Measurements from ENCODE around the gene DDX47.
A peak's percentile ranks its signal among the peaks of the same experiment; 100 is the strongest.
"Not testable (repeated sequence)": the region's sequence is repeated elsewhere in the genome, so short reads cannot be mapped to it uniquely, and the experiment has no call there.

Gene DDX47

GRCh38 chr12:12823300-12823699 lies 10.2 kb downstream of the DDX47 start:
- no peak for DNase-seq (ENCODE audit: low spot score)

- DNase-seq (ENCODE audit: low spot score), result no peak
Observed at GRCh38 chr12:12823811-12824210, 10.7 kb downstream of the DDX47 start.

DNA sequence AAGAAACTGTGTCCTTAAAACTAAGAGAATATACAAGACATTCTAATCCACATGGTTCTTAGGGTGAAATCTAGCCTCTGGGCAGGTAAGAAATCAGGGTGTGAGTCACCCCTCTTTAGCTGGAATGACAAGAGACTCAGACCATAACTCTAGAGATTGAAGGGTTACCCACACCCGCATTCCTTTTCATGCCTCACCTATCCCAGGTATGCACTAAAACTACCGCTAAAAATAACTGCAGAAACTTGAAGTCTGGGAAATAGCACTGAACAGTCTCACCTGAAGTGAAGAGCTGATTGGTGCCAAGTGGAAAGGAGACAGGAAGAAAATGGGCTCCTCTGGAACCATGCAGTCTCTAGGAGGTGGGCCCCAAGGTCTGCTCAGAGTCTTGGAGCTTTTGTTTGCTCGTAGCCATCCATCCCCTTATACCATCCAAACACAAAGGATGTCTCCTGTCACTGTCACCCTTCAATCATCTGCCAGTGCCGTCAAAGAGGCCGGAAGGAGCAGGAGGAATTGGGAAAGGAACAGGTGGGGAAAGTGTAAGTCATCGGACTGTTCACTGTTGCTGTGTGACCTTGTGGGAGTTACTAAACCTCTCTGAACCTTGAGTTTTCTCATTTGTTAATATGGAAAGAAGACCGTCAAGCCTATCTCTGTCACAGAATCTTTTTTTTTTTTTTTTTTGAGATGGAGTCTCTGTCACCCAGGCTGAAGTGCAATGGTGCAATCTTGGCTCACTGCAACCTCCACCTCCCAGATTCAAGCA lies 22.4 kb downstream of the DDX47 start:
- DNase-seq (ENCODE audit: low spot score), result no peak

DNA sequence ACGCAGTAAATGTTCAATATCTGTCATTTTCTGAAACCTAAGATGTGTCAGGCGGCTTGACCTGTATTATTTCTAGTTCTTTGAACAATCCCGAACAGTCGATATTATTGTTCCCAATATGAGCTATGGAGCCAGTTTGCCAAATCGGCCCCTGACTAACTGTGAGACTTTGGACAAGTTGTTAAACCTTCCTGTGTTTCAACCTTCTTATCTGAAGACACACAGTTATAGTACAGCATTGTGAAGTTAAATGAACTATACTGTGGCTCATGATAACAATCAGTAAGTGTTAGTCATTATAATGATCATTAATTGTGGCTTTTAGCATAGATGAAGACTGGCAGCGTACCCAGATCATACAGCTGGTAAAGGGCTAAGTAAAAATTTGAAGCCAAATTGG lies 23.4 kb downstream of the DDX47 start:
- no peak for DNase-seq (ENCODE audit: low spot score)

DNA sequence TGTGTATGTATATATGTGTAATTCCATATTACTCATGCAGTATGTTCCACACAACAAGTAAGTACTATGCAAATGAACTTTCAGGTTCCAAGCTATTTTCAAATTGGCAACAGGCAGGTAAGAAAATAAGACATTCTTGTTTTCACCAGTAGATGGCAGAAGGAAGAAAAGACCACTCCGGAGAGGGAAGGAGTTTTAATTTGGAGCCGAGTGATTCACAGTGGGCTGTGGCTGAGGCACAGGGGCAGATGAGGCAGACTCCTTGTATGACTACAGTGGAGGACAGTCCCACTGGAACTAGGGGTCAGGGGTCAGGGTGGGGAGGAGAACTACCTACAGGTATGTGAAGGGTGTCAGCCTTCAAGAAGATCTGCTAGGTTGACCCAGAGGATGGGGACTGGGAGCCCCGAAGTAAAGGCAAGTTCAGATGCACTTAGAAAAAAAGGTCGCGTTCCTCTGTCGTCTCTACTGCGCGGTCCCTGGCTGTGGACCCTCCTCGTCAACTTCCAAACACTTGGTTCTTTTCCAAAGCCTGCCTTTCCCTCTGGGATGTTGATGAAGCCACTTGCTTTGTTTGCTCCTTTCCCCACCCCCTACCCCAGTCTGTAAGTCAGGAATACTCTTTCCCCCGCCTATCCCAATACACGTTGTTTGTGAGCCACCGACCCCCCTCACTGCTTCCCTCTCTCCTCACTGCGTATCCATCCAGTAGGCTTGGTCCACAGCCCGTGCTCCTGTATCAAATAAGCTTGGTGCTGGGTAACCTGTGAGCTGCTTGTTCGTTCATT lies 24.1 kb downstream of the DDX47 start:
- peak; percentile 62 for DNase-seq (ENCODE audit: low spot score)

- DNase-seq (ENCODE audit: low spot score), result no peak
Observed at GRCh38 chr12:12837813-12838153, 24.6 kb downstream of the DDX47 start.

DNA sequence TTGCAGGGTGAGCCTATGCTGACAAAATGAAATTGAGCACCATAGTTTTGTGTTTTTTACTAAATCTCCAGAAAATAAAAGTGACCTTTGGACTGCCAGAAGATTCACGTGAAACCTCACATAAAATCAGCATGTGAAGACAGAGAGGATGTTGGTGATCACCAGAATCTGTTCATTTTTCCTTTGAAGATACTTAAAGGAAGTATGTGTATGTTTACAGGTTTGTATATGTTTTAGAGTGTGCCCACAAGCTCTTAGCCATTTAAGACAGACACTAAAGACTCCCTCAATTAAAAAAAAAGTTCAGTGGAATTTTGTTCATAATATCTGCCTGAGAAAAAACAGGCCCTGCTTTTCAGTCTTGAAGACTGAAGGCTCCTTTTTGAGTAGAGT lies 25.9 kb downstream of the DDX47 start:
- DNase-seq (ENCODE audit: low spot score), result no peak

DNA sequence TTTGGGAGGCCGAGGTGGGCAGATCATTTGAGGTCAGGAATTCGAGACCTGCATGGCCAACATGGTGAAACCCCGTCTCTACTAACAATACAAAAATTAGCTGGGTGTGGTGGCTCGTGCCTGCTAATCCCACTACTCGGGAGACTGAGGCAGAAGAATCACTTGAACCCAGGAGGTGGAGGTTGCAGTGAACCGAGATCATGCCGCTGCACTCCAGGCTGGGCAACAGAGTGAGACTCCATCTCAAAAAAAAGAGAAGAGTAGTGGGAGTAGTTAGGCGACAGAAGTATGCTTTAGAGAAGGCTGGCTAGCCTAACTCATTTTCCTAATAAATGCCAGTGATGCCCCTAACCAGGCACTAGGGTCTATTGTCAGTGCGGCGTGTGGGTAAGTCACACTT lies 26.3 kb downstream of the DDX47 start:
- not testable (repeated sequence) for DNase-seq (ENCODE audit: low spot score)

GRCh38 chr12:12839873-12840579 lies 26.9 kb downstream of the DDX47 start:
- DNase-seq (ENCODE audit: low spot score), result no peak

GRCh38 chr12:12840580-12840899 lies 27.4 kb downstream of the DDX47 start:
- no peak for DNase-seq (ENCODE audit: low spot score)

GRCh38 chr12:12841428-12841827 lies 28.3 kb downstream of the DDX47 start:
- not testable (repeated sequence) for DNase-seq (ENCODE audit: low spot score)

DNA sequence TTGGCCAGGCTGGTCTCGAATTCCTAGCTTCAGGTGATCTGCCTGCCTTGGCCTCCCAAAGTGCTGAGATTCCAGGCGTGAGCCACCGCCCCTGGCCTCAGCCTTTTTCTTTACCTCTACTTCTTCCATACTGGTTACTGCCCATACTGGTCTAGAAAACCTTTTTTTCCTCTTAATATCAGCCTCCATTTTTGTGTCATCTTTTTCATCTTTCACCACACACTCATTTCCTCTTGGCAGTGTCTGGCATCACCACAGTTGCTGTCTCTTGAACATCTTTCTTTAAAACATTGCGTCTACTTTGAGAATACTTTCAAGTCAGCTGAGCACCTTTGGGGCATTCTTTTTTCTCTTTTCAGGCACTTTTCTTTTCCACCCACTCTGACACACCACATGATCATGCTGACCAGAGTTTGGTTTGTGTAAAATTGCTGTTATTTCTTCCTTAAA lies 32.7 kb downstream of the DDX47 start:
- no peak for DNase-seq (ENCODE audit: low spot score)

- DNase-seq (ENCODE audit: low spot score), result not testable (repeated sequence)
Observed at GRCh38 chr12:12846780-12847179, 33.6 kb downstream of the DDX47 start.

- DNase-seq (ENCODE audit: low spot score), result no peak
Observed at GRCh38 chr12:12853435-12853834, 40.3 kb downstream of the DDX47 start.

DNA sequence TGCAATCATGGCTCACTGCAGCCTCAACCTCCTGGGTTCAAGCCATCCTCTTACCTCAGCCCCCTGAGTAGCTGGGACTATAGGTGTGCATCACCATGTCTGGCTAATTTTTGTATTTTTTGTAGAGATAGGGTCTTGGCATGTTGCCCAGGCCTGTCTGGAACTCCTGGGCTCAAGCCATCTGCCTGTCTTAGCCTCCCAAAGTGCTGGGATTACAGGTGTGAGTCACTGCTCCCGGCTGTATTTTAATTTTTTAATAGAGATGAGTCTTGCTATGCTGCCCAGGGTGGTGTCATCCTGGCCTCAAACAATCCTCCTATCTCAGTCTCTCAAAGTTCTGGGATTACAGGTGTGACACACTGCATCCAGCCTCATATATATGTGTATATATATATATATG lies 46.5 kb downstream of the DDX47 start:
- no peak for DNase-seq (ENCODE audit: low spot score)

- DNase-seq (ENCODE audit: low spot score), result no peak
Observed at GRCh38 chr12:12864243-12864642, 51.1 kb downstream of the DDX47 start.

DNA sequence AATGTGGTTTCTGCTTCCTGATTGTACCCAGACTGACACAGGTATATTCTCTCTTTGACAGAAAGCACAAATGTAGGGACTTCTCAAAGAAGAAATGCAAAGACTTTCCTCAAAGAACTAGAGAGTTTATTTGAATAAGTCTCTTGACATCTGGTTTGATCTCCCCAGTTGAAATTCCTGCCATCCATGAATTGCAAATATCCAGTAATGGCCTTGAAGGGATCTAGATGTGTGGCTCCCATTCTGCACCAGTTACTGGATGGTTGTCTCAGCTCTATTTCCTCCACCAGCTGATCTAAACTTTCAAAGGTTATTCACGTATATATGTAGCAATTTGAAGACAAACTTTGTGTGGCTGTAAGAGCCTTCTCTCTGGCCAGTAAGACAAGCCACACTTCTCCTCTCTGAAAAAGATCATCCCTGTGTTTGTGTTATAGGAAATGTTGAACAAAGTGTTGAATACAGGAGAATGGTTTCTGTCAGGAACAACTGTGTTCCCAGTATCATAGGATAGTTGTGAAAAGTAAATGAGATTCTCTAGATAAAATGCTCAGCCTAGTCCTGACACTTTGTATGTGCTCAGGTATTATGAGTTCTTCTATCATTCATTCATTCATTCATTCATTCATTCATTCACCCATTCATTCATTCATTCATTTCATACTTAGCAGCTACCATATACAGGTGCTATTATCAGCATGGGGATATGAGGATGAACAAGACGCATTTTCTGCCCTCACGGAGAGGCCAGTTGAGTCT lies 55.5 kb downstream of the DDX47 start:
- no peak for DNase-seq (ENCODE audit: low spot score)

GRCh38 chr12:12870465-12870864 lies 57.3 kb downstream of the DDX47 start:
- no peak for DNase-seq (ENCODE audit: low spot score)

GRCh38 chr12:12871587-12872138 lies 58.5 kb downstream of the DDX47 start:
- DNase-seq (ENCODE audit: low spot score), result no peak

DNA sequence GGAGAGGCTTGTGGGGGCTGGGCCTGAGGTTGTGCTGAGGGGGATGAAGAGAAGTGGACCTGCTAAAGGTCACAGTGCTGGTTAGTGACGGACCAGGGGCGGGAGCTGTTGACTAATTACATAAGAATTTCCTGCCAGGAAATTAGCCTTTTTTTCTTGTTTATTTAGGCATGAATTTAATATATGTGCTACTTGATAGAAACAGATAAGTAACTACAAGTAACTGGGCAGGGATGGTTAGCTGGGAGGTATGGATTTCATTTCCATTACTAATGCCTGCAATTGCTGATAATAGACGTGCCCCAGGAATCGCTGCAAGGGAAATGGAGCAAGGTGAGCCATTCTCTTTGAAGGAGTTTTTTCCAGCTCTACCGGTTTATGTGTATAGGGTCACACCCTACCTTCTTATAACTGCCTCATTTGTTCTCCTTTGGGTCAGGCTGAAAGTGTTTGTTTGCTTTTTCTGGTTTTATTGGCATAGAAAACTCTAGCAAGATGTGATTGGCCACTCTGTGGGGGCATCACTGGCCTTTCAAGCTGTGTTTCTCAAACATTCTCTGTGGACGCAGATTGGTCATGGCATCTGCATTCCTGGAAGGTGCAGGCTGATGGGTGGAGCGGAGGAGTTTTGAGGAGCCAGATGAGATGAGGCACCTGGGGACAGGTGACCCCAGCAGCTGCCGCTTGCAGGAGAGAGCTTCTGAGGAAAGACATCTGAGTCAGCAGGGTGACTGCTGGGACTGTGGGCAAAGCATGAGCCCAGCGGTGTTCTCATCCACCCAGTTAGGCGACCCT lies 59.2 kb downstream of the DDX47 start:
- DNase-seq (ENCODE audit: low spot score), result no peak

GRCh38 chr12:12872934-12873275 lies 59.8 kb downstream of the DDX47 start:
- DNase-seq (ENCODE audit: low spot score), result no peak
